GM12801 (cell line): Measurements from ENCODE around the gene IGSF21.

Source experiments
- TF ChIP-seq, protein P1 (sequence below): IDR thresholded peaks from one replicate; pipeline ENCODE4 v1.5.1; 2011; ENCODE audit warnings: control low read depth; ENCODE audit not compliant: insufficient read length; ENCODE audit errors: extremely low read depth

IGSF21 gene

DNA sequence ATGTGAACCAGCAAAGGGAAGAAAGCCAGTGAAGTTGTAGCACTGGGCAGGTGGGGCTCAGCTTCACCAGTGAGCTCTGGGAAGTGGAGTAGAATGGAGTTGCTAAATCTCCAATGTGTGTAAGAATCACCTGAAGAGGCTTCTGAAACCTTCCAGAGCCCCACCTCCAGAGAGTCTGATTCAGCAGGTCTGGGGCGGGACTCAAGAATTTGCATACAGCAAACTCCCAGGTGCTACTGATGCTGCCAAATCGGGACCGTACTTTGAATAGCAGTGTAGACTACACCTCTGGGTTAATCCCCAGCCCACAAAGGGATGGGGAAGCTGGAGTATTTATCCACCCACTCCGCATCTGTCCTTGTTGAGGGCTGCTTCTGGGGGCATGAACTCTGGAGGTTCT is 154.3 kb downstream of the IGSF21 start:
- TF ChIP-seq, protein P1, sequence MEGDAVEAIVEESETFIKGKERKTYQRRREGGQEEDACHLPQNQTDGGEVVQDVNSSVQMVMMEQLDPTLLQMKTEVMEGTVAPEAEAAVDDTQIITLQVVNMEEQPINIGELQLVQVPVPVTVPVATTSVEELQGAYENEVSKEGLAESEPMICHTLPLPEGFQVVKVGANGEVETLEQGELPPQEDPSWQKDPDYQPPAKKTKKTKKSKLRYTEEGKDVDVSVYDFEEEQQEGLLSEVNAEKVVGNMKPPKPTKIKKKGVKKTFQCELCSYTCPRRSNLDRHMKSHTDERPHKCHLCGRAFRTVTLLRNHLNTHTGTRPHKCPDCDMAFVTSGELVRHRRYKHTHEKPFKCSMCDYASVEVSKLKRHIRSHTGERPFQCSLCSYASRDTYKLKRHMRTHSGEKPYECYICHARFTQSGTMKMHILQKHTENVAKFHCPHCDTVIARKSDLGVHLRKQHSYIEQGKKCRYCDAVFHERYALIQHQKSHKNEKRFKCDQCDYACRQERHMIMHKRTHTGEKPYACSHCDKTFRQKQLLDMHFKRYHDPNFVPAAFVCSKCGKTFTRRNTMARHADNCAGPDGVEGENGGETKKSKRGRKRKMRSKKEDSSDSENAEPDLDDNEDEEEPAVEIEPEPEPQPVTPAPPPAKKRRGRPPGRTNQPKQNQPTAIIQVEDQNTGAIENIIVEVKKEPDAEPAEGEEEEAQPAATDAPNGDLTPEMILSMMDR = no peak

GRCh38 chr1:18262726-18263125 is 155.1 kb downstream of the IGSF21 start:
- TF ChIP-seq, protein P1 = no peak

GRCh38 chr1:18263547-18264120 is 156.0 kb downstream of the IGSF21 start:
- TF ChIP-seq, protein P1 = no peak

GRCh38 chr1:18264450-18265039 is 156.9 kb downstream of the IGSF21 start:
- TF ChIP-seq, protein P1 = no peak

- TF ChIP-seq, protein P1 = no peak
Measured at GRCh38 chr1:18265641-18266040, 158.0 kb downstream of the IGSF21 start.

- TF ChIP-seq, protein P1 = no peak
Measured at GRCh38 chr1:18266391-18266790, 158.8 kb downstream of the IGSF21 start.

DNA sequence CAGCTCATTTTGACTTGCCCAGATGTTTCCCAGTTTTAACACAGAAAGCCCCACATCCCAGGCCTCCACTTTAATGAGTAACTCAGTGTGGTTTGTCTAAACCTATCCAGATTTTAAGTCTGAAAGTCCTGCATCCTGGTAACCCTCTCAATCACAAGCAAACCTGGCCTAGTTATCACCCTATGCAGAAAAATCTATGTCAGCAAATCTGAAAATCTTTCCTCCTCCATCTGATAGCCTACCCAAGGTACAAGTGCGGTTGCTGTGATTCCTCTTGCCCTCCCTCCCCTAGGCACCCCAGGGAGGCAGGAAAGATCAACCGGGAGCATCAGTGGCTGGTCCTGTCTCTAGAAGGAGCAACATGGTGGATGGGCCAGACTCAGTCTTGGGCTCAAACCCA is 163.7 kb downstream of the IGSF21 start:
- TF ChIP-seq, protein P1 = no peak
